Stomach smooth muscle (tissue), 2 donors: Measurements from ENCODE around the gene SLX4.

Experiments used
- H3K27ac ChIP-seq: one replicate; pipeline ENCODE4 v1.7.0; 2013; ENCODE audit warnings: mild to moderate bottlenecking, low read length, inconsistent platforms
- H3K27me3 ChIP-seq, 2 donors: one replicate each; pipeline ENCODE4 v1.7.0; 2013; ENCODE audit warnings: low read length in 2 of 2; ENCODE audit not compliant: insufficient read depth in 2 of 2, control insufficient read depth in 1 of 2
- H3K36me3 ChIP-seq, 2 donors: one replicate each; pipeline ENCODE4 v1.7.0; 2013; ENCODE audit warnings: low read length in 2 of 2; ENCODE audit not compliant: control insufficient read depth in 2 of 2, insufficient read depth in 2 of 2
- H3K4me1 ChIP-seq: one replicate; pipeline ENCODE4 v1.7.0; 2013; ENCODE audit warnings: low read length; ENCODE audit not compliant: control insufficient read depth, insufficient read depth
- H3K4me3 ChIP-seq, 2 donors: one replicate each; pipeline ENCODE4 v1.7.0; 2013; ENCODE audit warnings: low read length in 2 of 2
- H3K9ac ChIP-seq, 2 donors: one replicate each; pipeline ENCODE4 v1.7.0; 2013; ENCODE audit warnings: low read length in 2 of 2, mild to moderate bottlenecking in 1 of 2
- H3K9me3 ChIP-seq, 2 donors: one replicate each; pipeline ENCODE4 v1.7.0; 2013; ENCODE audit warnings: low read length in 2 of 2; ENCODE audit not compliant: control insufficient read depth in 2 of 2
- donor health status: healthy.
- donor health status: Pancreatic carcinoma.

The SLX4 gene

GRCh38 chr16:3651461-3652372 is 40.3 kb upstream of the SLX4 start:
- H3K9ac ChIP-seq, result no peak overlapping the region
- H3K9me3 ChIP-seq, result no peaks in the 10 kb centered on the region
- no peaks in the 10 kb centered on the region for H3K27me3 ChIP-seq
- H3K36me3 ChIP-seq, result peaks cover 10 to 13% of the 10 kb centered on the region in 2 donors
- no peak overlapping the region for H3K4me3 ChIP-seq
- H3K4me1 ChIP-seq, result no peaks in the 10 kb centered on the region
- no peak overlapping the region for H3K27ac ChIP-seq

GRCh38 chr16:3650631-3651265 is 39.3 kb upstream of the SLX4 start:
- H3K9me3 ChIP-seq, result no peaks in the 10 kb centered on the region
- H3K9ac ChIP-seq, result no peak overlapping the region

GRCh38 chr16:3646348-3646920 is 35.0 kb upstream of the SLX4 start:
- Histone ChIP-seq H3K27me3 (no peaks in the 10 kb centered on the region), H3K27ac (no peak overlapping the region), H3K9me3 (no peaks in the 10 kb centered on the region), H3K9ac (no peak overlapping the region), H3K36me3 (peaks cover 6% of the 10 kb centered on the region in 2 donors), H3K4me1 (no peaks in the 10 kb centered on the region), H3K4me3 (no peak overlapping the region)

More at GRCh38 chr16:3650631-3651265, 39.3 kb upstream of the SLX4 start:
- Histone ChIP-seq H3K4me1 (no peaks in the 10 kb centered on the region), H3K27ac (no peak overlapping the region), H3K27me3 (no peaks in the 10 kb centered on the region), H3K4me3 (no peak overlapping the region), H3K36me3 (peaks cover 8 to 10% of the 10 kb centered on the region in 2 donors)

GRCh38 chr16:3645504-3646347 is 34.3 kb upstream of the SLX4 start:
- Histone ChIP-seq H3K9ac (no peak overlapping the region), H3K9me3 (no peaks in the 10 kb centered on the region), H3K4me1 (no peaks in the 10 kb centered on the region), H3K4me3 (no peak overlapping the region), H3K36me3 (peaks cover 4 to 6% of the 10 kb centered on the region in 2 donors), H3K27me3 (no peaks in the 10 kb centered on the region), H3K27ac (no peak overlapping the region)

- Histone ChIP-seq H3K9me3 (no peaks in the 10 kb centered on the region), H3K4me1 (no peaks in the 10 kb centered on the region), H3K4me3 (no peak overlapping the region), H3K27me3 (no peaks in the 10 kb centered on the region), H3K36me3 (peaks cover 2 to 6% of the 10 kb centered on the region in 2 donors), H3K9ac (no peak overlapping the region), H3K27ac (no peak overlapping the region)
Observed at GRCh38 chr16:3645108-3645503, 33.7 kb upstream of the SLX4 start.

GRCh38 chr16:3643095-3643730 is 31.8 kb upstream of the SLX4 start:
- H3K4me3 ChIP-seq, result no peak overlapping the region
- peaks cover 2 to 6% of the 10 kb centered on the region in 2 donors for H3K36me3 ChIP-seq
- no peak overlapping the region for H3K27ac ChIP-seq
- no peaks in the 10 kb centered on the region for H3K27me3 ChIP-seq
- H3K9me3 ChIP-seq, result no peaks in the 10 kb centered on the region
- no peaks in the 10 kb centered on the region for H3K4me1 ChIP-seq
- no peak overlapping the region for H3K9ac ChIP-seq

- no peak overlapping the region for H3K9ac ChIP-seq
- no peaks in the 10 kb centered on the region for H3K4me1 ChIP-seq
Observed at GRCh38 chr16:3642397-3643094, 31.1 kb upstream of the SLX4 start.

GRCh38 chr16:3641801-3642396 is 30.5 kb upstream of the SLX4 start:
- Histone ChIP-seq H3K27me3 (no peaks in the 10 kb centered on the region), H3K4me3 (no peak overlapping the region), H3K4me1 (no peaks in the 10 kb centered on the region), H3K9ac (no peak overlapping the region), H3K36me3 (peaks cover 2 to 6% of the 10 kb centered on the region in 2 donors), H3K9me3 (no peaks in the 10 kb centered on the region), H3K27ac (no peak overlapping the region)

More at GRCh38 chr16:3642397-3643094, 31.1 kb upstream of the SLX4 start:
- Histone ChIP-seq H3K27ac (no peak overlapping the region), H3K4me3 (no peak overlapping the region), H3K36me3 (peaks cover 2 to 6% of the 10 kb centered on the region in 2 donors), H3K27me3 (no peaks in the 10 kb centered on the region), H3K9me3 (no peaks in the 10 kb centered on the region)

GRCh38 chr16:3640632-3641501 is 29.5 kb upstream of the SLX4 start:
- no peak overlapping the region for H3K27ac ChIP-seq
- H3K36me3 ChIP-seq, result peaks cover 2 to 6% of the 10 kb centered on the region in 2 donors
- no peaks in the 10 kb centered on the region for H3K4me1 ChIP-seq
- no peaks in the 10 kb centered on the region for H3K9me3 ChIP-seq
- H3K27me3 ChIP-seq, result no peaks in the 10 kb centered on the region
- no peak overlapping the region for H3K4me3 ChIP-seq
- no peak overlapping the region for H3K9ac ChIP-seq
